Measurements from ENCODE around the gene ZIC1.

Gene ZIC1

GRCh38 chr3:147392625-147392946 lies 16.6 kb upstream of the ZIC1 start:
- Histone ChIP-seq H3K4me1 (ENCODE audit: control insufficient read depth, insufficient read depth, low read length) (peaks cover 11% of the 10 kb centered on the region), H3K27me3 (ENCODE audit: control insufficient read depth, insufficient read depth, low read length) (no peaks in the 10 kb centered on the region), H3K4me3 (ENCODE audit: low read length) (peak overlapping the region; percentile 73), H3K36me3 (ENCODE audit: insufficient read depth, low read length) (no peaks in the 10 kb centered on the region), H3K4me2 (ENCODE audit: low read length) (peak overlapping the region; percentile 93), H3K9ac (ENCODE audit: low read depth, low read length) (peak overlapping the region; percentile 82), H3K9me3 (replicated peaks; ENCODE audit: low read length) (no peaks in the 10 kb centered on the region)

- Histone ChIP-seq H3K4me3 (ENCODE audit: low read length) (peak overlapping the region; percentile 73), H3K9ac (ENCODE audit: low read depth, low read length) (peak overlapping the region; percentile 82), H3K4me2 (ENCODE audit: low read length) (peak overlapping the region; percentile 93), H3K4me1 (ENCODE audit: control insufficient read depth, insufficient read depth, low read length) (peaks cover 11% of the 10 kb centered on the region), H3K36me3 (ENCODE audit: insufficient read depth, low read length) (no peaks in the 10 kb centered on the region), H3K9me3 (replicated peaks; ENCODE audit: low read length) (no peaks in the 10 kb centered on the region), H3K27me3 (ENCODE audit: control insufficient read depth, insufficient read depth, low read length) (no peaks in the 10 kb centered on the region)
Observed at GRCh38 chr3:147393261-147393942, 15.8 kb upstream of the ZIC1 start.

GRCh38 chr3:147393943-147394883 lies 15.0 kb upstream of the ZIC1 start:
- H3K9me3 ChIP-seq (replicated peaks; ENCODE audit: low read length): no peaks in the 10 kb centered on the region
- peak overlapping the region; percentile 93 for H3K4me2 ChIP-seq (ENCODE audit: low read length)
- no peaks in the 10 kb centered on the region for H3K27me3 ChIP-seq (ENCODE audit: control insufficient read depth, insufficient read depth, low read length)
- H3K4me3 ChIP-seq (ENCODE audit: low read length): peak overlapping the region; percentile 73
- peaks cover 11% of the 10 kb centered on the region for H3K4me1 ChIP-seq (ENCODE audit: control insufficient read depth, insufficient read depth, low read length)
- no peaks in the 10 kb centered on the region for H3K36me3 ChIP-seq (ENCODE audit: insufficient read depth, low read length)
- peak overlapping the region; percentile 82 for H3K9ac ChIP-seq (ENCODE audit: low read depth, low read length)

GRCh38 chr3:147394884-147395225 lies 14.3 kb upstream of the ZIC1 start:
- Histone ChIP-seq H3K9ac (ENCODE audit: low read depth, low read length) (peak overlapping the region; percentile 82), H3K4me3 (ENCODE audit: low read length) (peak overlapping the region; percentile 73), H3K36me3 (ENCODE audit: insufficient read depth, low read length) (no peaks in the 10 kb centered on the region), H3K4me1 (ENCODE audit: control insufficient read depth, insufficient read depth, low read length) (peaks cover 11% of the 10 kb centered on the region), H3K4me2 (ENCODE audit: low read length) (peak overlapping the region; percentile 93), H3K9me3 (replicated peaks; ENCODE audit: low read length) (no peaks in the 10 kb centered on the region), H3K27me3 (ENCODE audit: control insufficient read depth, insufficient read depth, low read length) (no peaks in the 10 kb centered on the region)

- peak overlapping the region; percentile 93 for H3K4me2 ChIP-seq (ENCODE audit: low read length)
- H3K27me3 ChIP-seq (ENCODE audit: control insufficient read depth, insufficient read depth, low read length): no peaks in the 10 kb centered on the region
- H3K9ac ChIP-seq (ENCODE audit: low read depth, low read length): no peak overlapping the region
- H3K4me1 ChIP-seq (ENCODE audit: control insufficient read depth, insufficient read depth, low read length): peaks cover 11% of the 10 kb centered on the region
- no peaks in the 10 kb centered on the region for H3K9me3 ChIP-seq (replicated peaks; ENCODE audit: low read length)
- H3K36me3 ChIP-seq (ENCODE audit: insufficient read depth, low read length): no peaks in the 10 kb centered on the region
- no peak overlapping the region for H3K4me3 ChIP-seq (ENCODE audit: low read length)
Observed at GRCh38 chr3:147395899-147396711, 13.1 kb upstream of the ZIC1 start.

- Histone ChIP-seq H3K9ac (ENCODE audit: low read depth, low read length) (no peak overlapping the region), H3K4me2 (ENCODE audit: low read length) (no peak overlapping the region), H3K27me3 (ENCODE audit: control insufficient read depth, insufficient read depth, low read length) (no peaks in the 10 kb centered on the region), H3K4me1 (ENCODE audit: control insufficient read depth, insufficient read depth, low read length) (peaks cover 10% of the 10 kb centered on the region), H3K4me3 (ENCODE audit: low read length) (no peak overlapping the region), H3K9me3 (replicated peaks; ENCODE audit: low read length) (no peaks in the 10 kb centered on the region), H3K36me3 (ENCODE audit: insufficient read depth, low read length) (no peaks in the 10 kb centered on the region)
Observed at GRCh38 chr3:147396712-147397046, 12.5 kb upstream of the ZIC1 start.

GRCh38 chr3:147397155-147397874 lies 11.8 kb upstream of the ZIC1 start:
- Histone ChIP-seq H3K4me1 (ENCODE audit: control insufficient read depth, insufficient read depth, low read length) (peaks cover 7% of the 10 kb centered on the region), H3K27me3 (ENCODE audit: control insufficient read depth, insufficient read depth, low read length) (no peaks in the 10 kb centered on the region), H3K9me3 (replicated peaks; ENCODE audit: low read length) (no peaks in the 10 kb centered on the region), H3K36me3 (ENCODE audit: insufficient read depth, low read length) (no peaks in the 10 kb centered on the region), H3K4me3 (ENCODE audit: low read length) (no peak overlapping the region), H3K9ac (ENCODE audit: low read depth, low read length) (no peak overlapping the region), H3K4me2 (ENCODE audit: low read length) (no peak overlapping the region)

GRCh38 chr3:147397875-147398812 lies 11.0 kb upstream of the ZIC1 start:
- H3K4me3 ChIP-seq (ENCODE audit: low read length): no peak overlapping the region
- peaks cover 7% of the 10 kb centered on the region for H3K4me1 ChIP-seq (ENCODE audit: control insufficient read depth, insufficient read depth, low read length)
- H3K4me2 ChIP-seq (ENCODE audit: low read length): no peak overlapping the region
- no peaks in the 10 kb centered on the region for H3K9me3 ChIP-seq (replicated peaks; ENCODE audit: low read length)
- no peaks in the 10 kb centered on the region for H3K36me3 ChIP-seq (ENCODE audit: insufficient read depth, low read length)
- no peak overlapping the region for H3K9ac ChIP-seq (ENCODE audit: low read depth, low read length)
- H3K27me3 ChIP-seq (ENCODE audit: control insufficient read depth, insufficient read depth, low read length): no peaks in the 10 kb centered on the region

GRCh38 chr3:147398813-147399534 lies 10.2 kb upstream of the ZIC1 start:
- Histone ChIP-seq H3K4me3 (ENCODE audit: low read length) (no peak overlapping the region), H3K4me1 (ENCODE audit: control insufficient read depth, insufficient read depth, low read length) (peaks cover 7% of the 10 kb centered on the region), H3K27me3 (ENCODE audit: control insufficient read depth, insufficient read depth, low read length) (no peaks in the 10 kb centered on the region), H3K9ac (ENCODE audit: low read depth, low read length) (no peak overlapping the region), H3K36me3 (ENCODE audit: insufficient read depth, low read length) (no peaks in the 10 kb centered on the region), H3K4me2 (ENCODE audit: low read length) (no peak overlapping the region), H3K9me3 (replicated peaks; ENCODE audit: low read length) (no peaks in the 10 kb centered on the region)

GRCh38 chr3:147400111-147400510 lies 9.1 kb upstream of the ZIC1 start:
- H3K9ac ChIP-seq (ENCODE audit: low read depth, low read length): no peak overlapping the region
- H3K9me3 ChIP-seq (replicated peaks; ENCODE audit: low read length): no peaks in the 10 kb centered on the region
- H3K4me3 ChIP-seq (ENCODE audit: low read length): no peak overlapping the region
- H3K36me3 ChIP-seq (ENCODE audit: insufficient read depth, low read length): no peaks in the 10 kb centered on the region
- H3K27me3 ChIP-seq (ENCODE audit: control insufficient read depth, insufficient read depth, low read length): no peaks in the 10 kb centered on the region
- H3K4me1 ChIP-seq (ENCODE audit: control insufficient read depth, insufficient read depth, low read length): peaks cover 4% of the 10 kb centered on the region
- no peak overlapping the region for H3K4me2 ChIP-seq (ENCODE audit: low read length)
